Measurements from ENCODE around the gene DOCK4.

DNA sequence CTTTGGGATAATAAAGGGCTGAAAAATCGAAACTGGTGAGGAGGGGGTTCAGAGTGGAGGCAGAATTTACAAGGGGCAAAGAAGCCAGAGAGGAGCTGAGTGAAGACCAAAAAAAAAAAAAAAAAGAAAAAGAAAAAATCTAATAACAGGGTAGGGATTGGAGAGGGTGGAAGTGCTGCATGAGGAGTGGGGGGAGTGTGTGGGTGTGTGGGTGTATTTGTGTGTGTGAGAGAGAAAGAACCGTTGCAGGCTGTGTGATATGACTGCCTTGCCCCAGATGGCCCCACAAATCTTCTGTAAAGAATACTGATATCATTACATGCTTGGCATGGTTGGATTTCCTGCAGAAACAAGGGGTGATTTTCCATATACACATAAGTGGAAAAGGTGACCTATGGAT, 436.1 kb downstream of the DOCK4 start:
- TF ChIP-seq, protein P1, sequence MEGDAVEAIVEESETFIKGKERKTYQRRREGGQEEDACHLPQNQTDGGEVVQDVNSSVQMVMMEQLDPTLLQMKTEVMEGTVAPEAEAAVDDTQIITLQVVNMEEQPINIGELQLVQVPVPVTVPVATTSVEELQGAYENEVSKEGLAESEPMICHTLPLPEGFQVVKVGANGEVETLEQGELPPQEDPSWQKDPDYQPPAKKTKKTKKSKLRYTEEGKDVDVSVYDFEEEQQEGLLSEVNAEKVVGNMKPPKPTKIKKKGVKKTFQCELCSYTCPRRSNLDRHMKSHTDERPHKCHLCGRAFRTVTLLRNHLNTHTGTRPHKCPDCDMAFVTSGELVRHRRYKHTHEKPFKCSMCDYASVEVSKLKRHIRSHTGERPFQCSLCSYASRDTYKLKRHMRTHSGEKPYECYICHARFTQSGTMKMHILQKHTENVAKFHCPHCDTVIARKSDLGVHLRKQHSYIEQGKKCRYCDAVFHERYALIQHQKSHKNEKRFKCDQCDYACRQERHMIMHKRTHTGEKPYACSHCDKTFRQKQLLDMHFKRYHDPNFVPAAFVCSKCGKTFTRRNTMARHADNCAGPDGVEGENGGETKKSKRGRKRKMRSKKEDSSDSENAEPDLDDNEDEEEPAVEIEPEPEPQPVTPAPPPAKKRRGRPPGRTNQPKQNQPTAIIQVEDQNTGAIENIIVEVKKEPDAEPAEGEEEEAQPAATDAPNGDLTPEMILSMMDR (IDR thresholded peaks at IDR 0.05 in 2 of 3, conservative IDR thresholded peaks at IDR 0.05 in 1 of 3; ENCODE audit: control insufficient read depth in 2 of 3, extremely low read depth in 1 of 3, insufficient read depth in 1 of 3, low read depth in 3 of 3, low read length in 3 of 3), result no peak
- TF ChIP-seq BHLHE40 (IDR thresholded peaks at IDR 0.05; ENCODE audit: borderline replicate concordance in 1 of 2, low read depth in 2 of 2, low read length in 1 of 2), result no peak
